GM12878 (cell line): Measurements from ENCODE around the gene OR1I1. TPM values are rescaled to one million over a fixed set of nuclear protein-coding genes. Genes with fewer than 3 reads are reported as not detected.

Experiments used
- ATAC-seq: fragments of 200-7000 bp; cut with Tn5 transposase; 3 replicates; pipeline ENCODE4 v1.9.1; 2020; ENCODE audit warnings: mild to moderate bottlenecking, moderate library complexity
- BruUV-seq: library from RNA; stranded (reverse); fragments of 400-500 nt; replicated peaks from 2 replicates; lab custom pipeline; 2021; lab: Mats Ljungman, UMichigan
- CTCF ChIA-PET: fragments of 300-600 bp; sonication (Branson Sonifier 250); formaldehyde crosslinking; extraction: SDS; loops from one replicate; lab custom pipeline; 2021; ENCODE audit warnings: inconsistent platforms; lab: Yijun Ruan, JAX
- POLR2A ChIA-PET: fragments of 350-600 bp; formaldehyde crosslinking; extraction: SDS; loops from one replicate; lab custom pipeline; 2021; ENCODE audit warnings: inconsistent platforms; lab: Charles Lee
- RAD21 ChIA-PET: fragments of 300-600 bp; sonication (Branson Sonifier 250); formaldehyde crosslinking; loops from one replicate; lab custom pipeline; 2023; ENCODE audit warnings: antibody characterized with exemption; ENCODE audit not compliant: unreplicated experiment; lab: Charles Lee
- SMC1A ChIA-PET: fragments of 300-600 bp; sonication (Branson Sonifier 250); formaldehyde crosslinking; loops from one replicate; lab custom pipeline; 2023; ENCODE audit not compliant: unreplicated experiment, uncharacterized antibody; lab: Charles Lee
- DNase-seq: peaks from one replicate; pipeline ENCODE4 v3.0.0-alpha.2; 2011; ENCODE audit warnings: low read depth, low spot score
- FAIRE-seq: peaks from 3 replicates; lab custom pipeline; 2011; peaks lifted over from hg19 to GRCh38; lab: Jason Lieb, UNC
- H2AFZ ChIP-seq: 2 replicates; pipeline ENCODE4 v1.6.0; 2011; ENCODE audit warnings: low read depth, low read length, control low read depth; ENCODE audit not compliant: control insufficient read depth
- H3K27ac ChIP-seq: 2 replicates; pipeline ENCODE4 v1.5.1; 2011; ENCODE audit warnings: control low read depth; ENCODE audit not compliant: control insufficient read depth, insufficient read depth
- H3K27me3 ChIP-seq, 2 experiments: replicated peaks in 1 of 2; 2 replicates each; pipeline versions ENCODE4 v1.6.0 to v1.6.1; 2011; ENCODE audit warnings: low read length in 1 of 2; ENCODE audit not compliant: control insufficient read depth in 2 of 2, insufficient read depth in 2 of 2
- H3K36me3 ChIP-seq, 2 experiments: 2 replicates each; pipeline ENCODE4 v1.5.1; 2011; ENCODE audit warnings: low read length in 1 of 2; ENCODE audit not compliant: control insufficient read depth in 2 of 2, insufficient read depth in 2 of 2
- H3K4me1 ChIP-seq: 2 replicates; pipeline ENCODE4 v1.6.1; 2011; ENCODE audit warnings: mild to moderate bottlenecking, low read length, moderate library complexity, mixed read lengths; ENCODE audit not compliant: control insufficient read depth, insufficient read depth
- H3K4me2 ChIP-seq: 2 replicates; pipeline ENCODE4 v1.6.0; 2011; ENCODE audit warnings: control low read depth; ENCODE audit not compliant: control insufficient read depth, insufficient read depth
- H3K4me3 ChIP-seq: fragments of 200-600 bp; sonication (generic); 2 replicates; pipeline ENCODE4 v1.5.1; 2016
- H3K79me2 ChIP-seq: 2 replicates; pipeline ENCODE4 v1.6.0; 2011; ENCODE audit warnings: low read length; ENCODE audit not compliant: control insufficient read depth, insufficient read depth
- H3K9ac ChIP-seq: 2 replicates; pipeline ENCODE4 v1.8.0; 2011; ENCODE audit warnings: low read length, control low read depth, mixed read lengths; ENCODE audit not compliant: control insufficient read depth, insufficient read depth
- H3K9me3 ChIP-seq: replicated peaks from 3 replicates; pipeline ENCODE4 v1.5.1; 2011; ENCODE audit warnings: mild to moderate bottlenecking, low read length; ENCODE audit not compliant: control insufficient read depth, insufficient read depth
- H4K20me1 ChIP-seq: 2 replicates; pipeline ENCODE4 v1.6.0; 2011; ENCODE audit not compliant: control insufficient read depth, insufficient read depth
- ATF3 ChIP-seq: IDR thresholded peaks from 2 replicates; pipeline ENCODE4 v1.6.1; 2011; ENCODE audit warnings: low read depth, mild to moderate bottlenecking, low read length, moderate library complexity, borderline replicate concordance; ENCODE audit errors: extremely low read depth
- EP300 ChIP-seq, 2 experiments: fragments of 150-350 bp in 1 of 2; IDR thresholded peaks; 2 replicates each; pipeline ENCODE4 v1.6.1; 2011 to 2012; ENCODE audit warnings: low read depth in 2 of 2, low read length in 2 of 2, borderline replicate concordance in 1 of 2, improper control_type of control experiment in 1 of 2, inconsistent platforms in 1 of 2; ENCODE audit not compliant: control insufficient read depth in 1 of 2
- FOXM1 ChIP-seq: IDR thresholded peaks from 2 replicates; pipeline ENCODE4 v1.6.1; 2012; ENCODE audit warnings: low read depth, mild to moderate bottlenecking, inconsistent platforms, low read length, moderate library complexity
- SIX5 ChIP-seq: IDR thresholded peaks from 2 replicates; pipeline ENCODE4 v1.6.1; 2011; ENCODE audit warnings: mild to moderate bottlenecking, low read depth, low read length, moderate library complexity; ENCODE audit not compliant: severe bottlenecking
- WGBS: methylation state at CpG from one replicate; pipeline ENCODE4 v1.1.6; 2016; ENCODE audit warnings: low lambda C conversion rate; ENCODE audit not compliant: insufficient replicate concordance, insufficient coverage; ENCODE audit errors: missing lambda C conversion rate; 5-methylcytosine and 5-hydroxymethylcytosine counted together
- in situ Hi-C: fragments of 300-500 bp; cut with MboI; formaldehyde crosslinking; loops from 9 replicates; pipeline ENCODE4 v1.14.3; 2018; ENCODE audit warnings: mixed read lengths
- intact Hi-C: fragments of 100-400 bp; cut with micrococcal nuclease; formaldehyde crosslinking; loops from one replicate; pipeline ENCODE4 v1.14.2; 2022; ENCODE audit not compliant: unreplicated experiment
- polyA plus RNA-seq, 11 experiments: library from polyadenylated mRNA; depleted of rRNA in 4 of 11; unstranded in 6 of 11; stranded (reverse) in 5 of 11; fragments of >200 nt; fragmentation: Nextera tagmentation in 4 of 11; fragmentation: Illumina TruSeq in 1 of 11; extraction: Ambion mirVana in 4 of 11; extraction: Trizol in 1 of 11; gene quantifications; 1 replicate in 1 of 11; 2 replicates in 10 of 11; pipeline versions ENCODE4 v1.2.1 to v1.2.3, GENCODE V29; 2011 to 2016; ENCODE audit warnings: inconsistent platforms in 2 of 11, missing spikeins in 2 of 11, low read depth in 1 of 11
- total RNA-seq, 4 experiments: library from RNA; depleted of rRNA in 3 of 4; stranded (reverse); fragments of >200 nt in 3 of 4; fragmentation: Illumina TruSeq in 1 of 4; extraction: Trizol in 1 of 4; gene quantifications; 2 replicates each; pipeline versions ENCODE4 v1.2.1 to v1.2.3, GENCODE V29; 2013 to 2021

OR1I1 gene
- total and polyA plus RNA-seq, 10 of the 15 experiments (the other 5 are each of a cell fraction or from before 2014, with no cell fraction given) = not detected

GRCh38 chr19:15115080-15115479 lies 33.1 kb downstream of the OR1I1 start (continued):
- TF ChIP-seq EP300 (IDR thresholded peaks at IDR 0.05; ENCODE audit: borderline replicate concordance in 1 of 2, control insufficient read depth in 1 of 2, low read depth in 2 of 2, low read length in 2 of 2) (no peak), SIX5 (no peak), ATF3 (no peak)

GRCh38 chr19:15115762-15116615 lies 34.0 kb downstream of the OR1I1 start:
- H3K36me3 ChIP-seq = peaks cover 5 to 11% of the 10 kb centered on the region in 2 experiments; a peak in 3 of 4 replicates
- ChIA-PET SMC1A (no interaction called here), POLR2A (no interaction called here), RAD21 (no interaction called here), CTCF (interaction anchor here (0.9 kb wide), 1 partner anchor 15 kb away, joined by 4 read pairs; no protein-coding TSS in a partner anchor)
- H3K9me3 ChIP-seq = no peaks in the 10 kb centered on the region
- TF ChIP-seq FOXM1 (no peak), EP300 (IDR thresholded peaks at IDR 0.05; ENCODE audit: borderline replicate concordance in 1 of 2, control insufficient read depth in 1 of 2, low read depth in 2 of 2, low read length in 2 of 2) (no peak)
- no peak for DNase-seq
- no peaks in the 10 kb centered on the region for H3K4me1 ChIP-seq
- in situ Hi-C loops (no loop called here), intact Hi-C loops (no loop called here)
- H3K9ac ChIP-seq = no peak overlapping the region
- no peak for ATAC-seq
- no peak overlapping the region for H3K4me2 ChIP-seq
- no TSS peak for BruUV-seq
- no peaks in the 10 kb centered on the region for H3K27me3 ChIP-seq
- WGBS = 87% methylated on average over 20 of the region's 23 CpGs
- H3K4me3 ChIP-seq = no peak overlapping the region
- H3K79me2 ChIP-seq = no peaks in the 10 kb centered on the region
- H3K27ac ChIP-seq = no peak overlapping the region
- no peaks in the 10 kb centered on the region for H4K20me1 ChIP-seq
- no peak overlapping the region for H2AFZ ChIP-seq
- FAIRE-seq = no peak
